ENCODE data around the gene ARSB. TPM values are rescaled to one million over a fixed set of nuclear protein-coding genes. Genes with fewer than 3 reads are reported as not detected.

ARSB gene
- total RNA-seq, 2 experiments from 2014 or later, result 9.2 TPM

DNA sequence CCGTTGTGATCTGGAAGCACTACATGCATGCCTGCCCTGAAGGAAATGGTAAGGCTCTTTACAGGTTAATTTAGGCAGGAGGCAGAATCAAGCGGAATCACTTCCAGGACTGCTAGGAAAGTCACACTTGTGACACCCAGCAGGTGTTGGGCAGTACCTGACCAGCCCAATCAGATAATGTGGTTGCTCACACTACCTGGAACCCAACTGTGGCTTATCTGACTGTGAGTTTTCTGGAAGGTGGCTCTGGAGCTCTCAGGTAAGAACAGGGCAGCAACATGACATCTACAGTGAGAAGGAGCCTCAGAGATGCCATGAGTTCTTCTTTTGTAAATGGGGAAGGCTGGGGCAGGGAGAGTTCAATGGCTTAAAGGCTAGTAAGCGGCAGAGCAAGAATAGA is 146.4 kb downstream of the ARSB start:
- no TSS peak for BruUV-seq (replicated peaks)
- no peaks in the 10 kb centered on the region for H3K9me2 ChIP-seq (ENCODE audit: insufficient read depth, low read length)
- H3K27ac ChIP-seq (ENCODE audit: low read depth, low read length, poor library complexity, severe bottlenecking), result no peak overlapping the region
- H3K4me2 ChIP-seq (ENCODE audit: low read length), result no peak overlapping the region
- H3K9me3 ChIP-seq (ENCODE audit: low read length), result no peaks in the 10 kb centered on the region
- H3K4me3 ChIP-seq (ENCODE audit: low read depth, low read length, poor library complexity, severe bottlenecking), result no peak overlapping the region
- POLR2A ChIA-PET, result no interaction called here
- no peak overlapping the region for H2AFZ ChIP-seq (ENCODE audit: low read length)
- intact Hi-C loops (cut with micrococcal nuclease; ENCODE audit: unreplicated experiment), result no loop called here
- DNase-seq (ENCODE audit: low spot score), result no peak
- no peak for TF ChIP-seq EZH2phosphoT487 (IDR thresholded peaks at IDR 0.05; ENCODE audit: borderline replicate concordance, low read depth, low read length)
- no peak for TF ChIP-seq CTCF (conservative IDR thresholded peaks at IDR 0.05; ENCODE audit: low read length)
- H4K20me1 ChIP-seq (ENCODE audit: insufficient read depth, low read length), result no peaks in the 10 kb centered on the region
- H3K79me2 ChIP-seq (ENCODE audit: insufficient read depth, low read depth, low read length), result no peaks in the 10 kb centered on the region
- H3K36me3 ChIP-seq (ENCODE audit: insufficient read depth, low read length), result no peaks in the 10 kb centered on the region
- CTCF ChIA-PET (ENCODE audit: unreplicated experiment), result no interaction called here
- H3K4me1 ChIP-seq (ENCODE audit: insufficient read depth, low read length, poor library complexity, severe bottlenecking), result no peaks in the 10 kb centered on the region

DNA sequence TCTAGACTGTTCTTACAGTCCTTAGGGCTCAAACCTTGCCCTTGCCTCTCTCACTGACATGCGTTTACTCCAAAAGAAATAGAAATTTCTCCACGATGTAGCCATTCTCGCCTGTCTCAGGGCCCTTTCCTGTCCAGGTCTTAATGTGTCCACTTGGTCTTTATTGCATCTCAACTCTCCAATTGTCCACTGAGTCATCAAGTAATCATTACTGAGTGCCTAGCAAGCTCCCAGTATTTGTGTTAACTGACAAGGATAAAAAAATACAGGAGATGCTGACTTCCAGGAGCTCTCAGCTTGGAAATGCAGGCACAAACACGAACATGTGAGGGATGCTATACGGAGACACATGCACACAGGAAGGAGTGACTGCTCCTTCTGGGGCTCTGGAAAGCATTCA is 147.3 kb downstream of the ARSB start:
- Histone ChIP-seq H3K9me3 (ENCODE audit: low read length) (no peaks in the 10 kb centered on the region), H3K4me1 (ENCODE audit: insufficient read depth, low read length, poor library complexity, severe bottlenecking) (no peaks in the 10 kb centered on the region), H3K36me3 (ENCODE audit: insufficient read depth, low read length) (no peaks in the 10 kb centered on the region), H2AFZ (ENCODE audit: low read length) (no peak overlapping the region), H4K20me1 (ENCODE audit: insufficient read depth, low read length) (no peaks in the 10 kb centered on the region), H3K9me2 (ENCODE audit: insufficient read depth, low read length) (no peaks in the 10 kb centered on the region), H3K27ac (ENCODE audit: low read depth, low read length, poor library complexity, severe bottlenecking) (no peak overlapping the region), H3K4me2 (ENCODE audit: low read length) (no peak overlapping the region), H3K79me2 (ENCODE audit: insufficient read depth, low read depth, low read length) (no peaks in the 10 kb centered on the region), H3K4me3 (ENCODE audit: low read depth, low read length, poor library complexity, severe bottlenecking) (no peak overlapping the region)
- ChIA-PET POLR2A (no interaction called here), CTCF (ENCODE audit: unreplicated experiment) (interaction anchor here (0.6 kb wide), 1 partner anchor 306 kb away, joined by 3 read pairs; no protein-coding TSS in a partner anchor)
- intact Hi-C loops (cut with micrococcal nuclease; ENCODE audit: unreplicated experiment), result no loop called here
- BruUV-seq (replicated peaks), result no TSS peak
- TF ChIP-seq CTCF (conservative IDR thresholded peaks at IDR 0.05; ENCODE audit: low read length), result no peak
- TF ChIP-seq EZH2phosphoT487 (IDR thresholded peaks at IDR 0.05; ENCODE audit: borderline replicate concordance, low read depth, low read length), result no peak
- DNase-seq (ENCODE audit: low spot score), result no peak

GRCh38 chr5:78835176-78835575 is 149.9 kb downstream of the ARSB start:
- H3K27ac ChIP-seq (ENCODE audit: low read depth, low read length, poor library complexity, severe bottlenecking), result no peak overlapping the region
- intact Hi-C loops (cut with micrococcal nuclease; ENCODE audit: unreplicated experiment), result no loop called here
- no peaks in the 10 kb centered on the region for H4K20me1 ChIP-seq (ENCODE audit: insufficient read depth, low read length)
- TF ChIP-seq EZH2phosphoT487 (IDR thresholded peaks at IDR 0.05; ENCODE audit: borderline replicate concordance, low read depth, low read length) (no peak), CTCF (conservative IDR thresholded peaks at IDR 0.05; ENCODE audit: low read length) (no peak)
- H3K4me2 ChIP-seq (ENCODE audit: low read length), result no peak overlapping the region
- H3K36me3 ChIP-seq (ENCODE audit: insufficient read depth, low read length), result no peaks in the 10 kb centered on the region
- CTCF ChIA-PET (ENCODE audit: unreplicated experiment), result no interaction called here
- no peak overlapping the region for H3K4me3 ChIP-seq (ENCODE audit: low read depth, low read length, poor library complexity, severe bottlenecking)
- BruUV-seq (replicated peaks), result no TSS peak
- H3K9me2 ChIP-seq (ENCODE audit: insufficient read depth, low read length), result no peaks in the 10 kb centered on the region
- DNase-seq (ENCODE audit: low spot score), result no peak
- no peaks in the 10 kb centered on the region for H3K79me2 ChIP-seq (ENCODE audit: insufficient read depth, low read depth, low read length)
- H3K9me3 ChIP-seq (ENCODE audit: low read length), result no peaks in the 10 kb centered on the region
- H3K4me1 ChIP-seq (ENCODE audit: insufficient read depth, low read length, poor library complexity, severe bottlenecking), result no peaks in the 10 kb centered on the region
- POLR2A ChIA-PET, result no interaction called here
- H2AFZ ChIP-seq (ENCODE audit: low read length), result no peak overlapping the region

Data from OCI-LY7 (cell line).